Ishikawa (cell line): ENCODE measurements around the gene C1QA.

Experiments used
- CEBPB ChIP-seq: IDR thresholded peaks from 2 replicates; pipeline ENCODE4 v1.6.1; 2012
- CREB1 ChIP-seq: IDR thresholded peaks from 2 replicates; pipeline ENCODE4 v1.6.1; 2012; ENCODE audit warnings: low read depth
- EGR1 ChIP-seq: IDR thresholded peaks from 2 replicates; pipeline ENCODE4 v1.6.1; 2012
- EP300 ChIP-seq: IDR thresholded peaks from 2 replicates; pipeline ENCODE4 v1.6.1; 2012; ENCODE audit warnings: borderline replicate concordance
- FOXM1 ChIP-seq: IDR thresholded peaks from 2 replicates; pipeline ENCODE4 v1.6.1; 2012; ENCODE audit warnings: low read depth, borderline replicate concordance
- MAX ChIP-seq: IDR thresholded peaks from 2 replicates; pipeline ENCODE4 v1.6.1; 2012
- NFIC ChIP-seq: IDR thresholded peaks from 2 replicates; pipeline ENCODE4 v1.6.1; 2012
- RAD21 ChIP-seq: IDR thresholded peaks from 2 replicates; pipeline ENCODE4 v1.6.1; 2012; ENCODE audit warnings: low read depth
- REST ChIP-seq: IDR thresholded peaks from 2 replicates; pipeline ENCODE4 v1.6.1; 2012; ENCODE audit warnings: low read depth, mild to moderate bottlenecking
- TAF1 ChIP-seq: IDR thresholded peaks from 2 replicates; pipeline ENCODE4 v1.6.1; 2012; ENCODE audit warnings: low read depth, mild to moderate bottlenecking
- TCF12 ChIP-seq: IDR thresholded peaks from 2 replicates; pipeline ENCODE4 v1.6.1; 2012; ENCODE audit warnings: low read depth
- TEAD4 ChIP-seq: IDR thresholded peaks from 2 replicates; pipeline ENCODE4 v1.6.1; 2012
- USF1 ChIP-seq: IDR thresholded peaks from 2 replicates; pipeline ENCODE4 v1.6.1; 2012
- YY1 ChIP-seq: IDR thresholded peaks from 2 replicates; pipeline ENCODE4 v1.6.1; 2012; ENCODE audit warnings: low read depth
- ZBTB7A ChIP-seq: IDR thresholded peaks from 2 replicates; pipeline ENCODE4 v1.6.1; 2012; ENCODE audit warnings: low read depth

C1QA gene

GRCh38 chr1:22643381-22643780 lies 7.0 kb downstream of the C1QA start, which contains the start of gene C1QC:
Gene C1QC (plus strand): TSS chr1:22643633. CDS start chr1:22644024, 391 bp downstream.
- no peak for TF ChIP-seq NFIC
- TF ChIP-seq TAF1 = no peak
- TF ChIP-seq REST = no peak
- TF ChIP-seq USF1 = no peak
- no peak for TF ChIP-seq CEBPB

- TF ChIP-seq REST = no peak
- TF ChIP-seq RAD21 = no peak
- no peak for TF ChIP-seq EGR1
- TF ChIP-seq FOXM1 = no peak
- no peak for TF ChIP-seq CREB1
- no peak for TF ChIP-seq YY1
These were observed 7.5 kb downstream of the C1QA start for GRCh38 chr1:22643928-22644327.

GRCh38 chr1:22645931-22646330 lies 9.5 kb downstream of the C1QA start:
- no peak for TF ChIP-seq EGR1
- TF ChIP-seq EP300 = no peak
- TF ChIP-seq YY1 = no peak
- no peak for TF ChIP-seq REST
- no peak for TF ChIP-seq MAX
- no peak for TF ChIP-seq FOXM1

GRCh38 chr1:22646384-22646783 lies 10.0 kb downstream of the C1QA start:
- TF ChIP-seq MAX (no peak), YY1 (no peak), ZBTB7A (no peak), USF1 (no peak), CREB1 (no peak), TEAD4 (no peak), FOXM1 (no peak), CEBPB (no peak), REST (no peak), NFIC (no peak), EGR1 (no peak), TCF12 (no peak), EP300 (no peak), TAF1 (no peak), RAD21 (no peak)
